ENCODE measurements around the gene FFAR3.
A peak's percentile ranks its signal among the peaks of the same experiment; 100 is the strongest.

The FFAR3 gene

GRCh38 chr19:35404879-35405622 lies 46.8 kb downstream of the FFAR3 start:
- peak; percentile 93 to 98 (median 94) for DNase-seq

- DNase-seq: no peak
Observed at GRCh38 chr19:35407619-35408018, 49.4 kb downstream of the FFAR3 start.

GRCh38 chr19:35408284-35409171 lies 50.3 kb downstream of the FFAR3 start:
- DNase-seq: no peak

DNA sequence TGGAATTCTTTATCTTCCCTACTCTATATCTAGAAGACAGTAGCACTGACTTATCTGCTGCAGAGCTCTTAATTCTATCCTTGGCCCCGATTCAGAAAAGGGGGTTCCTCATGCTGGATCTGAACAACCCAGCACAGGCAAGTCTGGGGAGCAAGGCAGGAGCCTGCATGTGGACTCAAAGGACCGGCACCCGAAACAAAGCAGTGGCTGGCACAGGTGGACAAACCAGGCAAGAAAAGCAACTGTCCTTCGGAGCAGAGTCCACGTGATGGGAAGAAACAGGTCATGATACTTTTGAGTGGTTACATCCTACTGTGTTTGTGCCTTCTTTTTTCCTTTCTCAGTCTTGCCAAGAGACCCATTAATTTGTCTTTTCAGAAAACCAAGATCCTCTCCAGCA lies 50.9 kb downstream of the FFAR3 start:
- no peak for DNase-seq

Data from suppressor macrophage treated with lipopolysaccharide for 1 hour (primary cell).